Endothelial cell of umbilical vein (primary cell): ENCODE data around the gene PYROXD2.

Experiments used
- EZH2 ChIP-seq: IDR thresholded peaks from 2 replicates; pipeline ENCODE4 v1.6.1; 2012; ENCODE audit warnings: borderline replicate concordance, low read depth, mild to moderate bottlenecking, moderate library complexity, low read length, inconsistent platforms; ENCODE audit not compliant: severe bottlenecking
- JUN ChIP-seq: IDR thresholded peaks from 2 replicates; pipeline ENCODE4 v1.6.1; 2011; ENCODE audit warnings: borderline replicate concordance, low read depth; ENCODE audit not compliant: insufficient read length, insufficient read depth
- MYC ChIP-seq: IDR thresholded peaks from one replicate; pipeline ENCODE4 v1.6.1; 2011; ENCODE audit warnings: mild to moderate bottlenecking, low read depth, low read length
- POLR2A ChIP-seq: IDR thresholded peaks from 2 replicates; pipeline ENCODE4 v1.6.1; 2012; ENCODE audit warnings: low read depth, mild to moderate bottlenecking, control low read depth, low read length
- POLR2AphosphoS5 ChIP-seq: IDR thresholded peaks from 2 replicates; pipeline ENCODE4 v1.6.1; 2012; ENCODE audit warnings: low read depth, mild to moderate bottlenecking, control low read depth, low read length, moderate library complexity; ENCODE audit not compliant: insufficient read depth
- TF ChIP-seq, protein P1 (sequence below), 2 donors: IDR thresholded peaks; 1 replicate in 1 of 2; 2 replicates in 1 of 2; pipeline ENCODE4 v1.5.1; 2011; ENCODE audit warnings: low read length in 2 of 2, mild to moderate bottlenecking in 2 of 2, moderate library complexity in 2 of 2, control low read depth in 1 of 2, inconsistent platforms in 1 of 2, low read depth in 1 of 2; ENCODE audit not compliant: insufficient read depth in 1 of 2; ENCODE audit errors: extremely low read depth in 1 of 2

DNA sequence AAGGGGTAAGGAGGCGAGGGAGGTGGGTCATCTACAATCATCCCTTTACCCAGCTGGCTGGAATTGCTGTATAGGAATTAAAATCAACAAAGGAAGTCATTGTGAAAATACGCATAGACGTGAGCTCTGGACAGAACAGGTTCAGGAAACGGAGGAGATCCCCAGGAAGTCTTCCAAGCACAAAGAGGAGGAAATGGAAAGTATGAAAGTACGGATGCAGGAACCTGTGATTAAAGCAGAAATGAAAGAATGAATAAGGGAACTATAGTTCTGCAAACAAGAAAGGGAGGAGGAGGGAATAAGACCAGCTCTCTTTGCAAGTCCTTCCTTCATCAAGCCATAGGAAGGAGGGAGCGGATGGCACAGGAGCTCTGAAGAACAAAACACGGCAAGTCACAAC, 61.8 kb downstream of the PYROXD2 start:
- TF ChIP-seq POLR2A, result no peak
- TF ChIP-seq POLR2AphosphoS5, result no peak
- TF ChIP-seq, protein P1, sequence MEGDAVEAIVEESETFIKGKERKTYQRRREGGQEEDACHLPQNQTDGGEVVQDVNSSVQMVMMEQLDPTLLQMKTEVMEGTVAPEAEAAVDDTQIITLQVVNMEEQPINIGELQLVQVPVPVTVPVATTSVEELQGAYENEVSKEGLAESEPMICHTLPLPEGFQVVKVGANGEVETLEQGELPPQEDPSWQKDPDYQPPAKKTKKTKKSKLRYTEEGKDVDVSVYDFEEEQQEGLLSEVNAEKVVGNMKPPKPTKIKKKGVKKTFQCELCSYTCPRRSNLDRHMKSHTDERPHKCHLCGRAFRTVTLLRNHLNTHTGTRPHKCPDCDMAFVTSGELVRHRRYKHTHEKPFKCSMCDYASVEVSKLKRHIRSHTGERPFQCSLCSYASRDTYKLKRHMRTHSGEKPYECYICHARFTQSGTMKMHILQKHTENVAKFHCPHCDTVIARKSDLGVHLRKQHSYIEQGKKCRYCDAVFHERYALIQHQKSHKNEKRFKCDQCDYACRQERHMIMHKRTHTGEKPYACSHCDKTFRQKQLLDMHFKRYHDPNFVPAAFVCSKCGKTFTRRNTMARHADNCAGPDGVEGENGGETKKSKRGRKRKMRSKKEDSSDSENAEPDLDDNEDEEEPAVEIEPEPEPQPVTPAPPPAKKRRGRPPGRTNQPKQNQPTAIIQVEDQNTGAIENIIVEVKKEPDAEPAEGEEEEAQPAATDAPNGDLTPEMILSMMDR (IDR thresholded peaks at IDR 0.05; ENCODE audit: extremely low read depth in 1 of 2, insufficient read depth in 1 of 2, low read depth in 1 of 2, low read length in 2 of 2), result no peak
- peak; percentile 38 for TF ChIP-seq JUN
- no peak for TF ChIP-seq MYC
- no peak for TF ChIP-seq EZH2
